Subcutaneous abdominal adipose tissue (tissue), 5 donors: ENCODE measurements around the gene ANKS1B.

ENCODE experiments used
- H3K27ac ChIP-seq: one replicate; pipeline ENCODE4 v1.7.0; 2013; ENCODE audit warnings: low read depth, mild to moderate bottlenecking, inconsistent platforms, low read length, moderate library complexity
- H3K27me3 ChIP-seq, 5 donors: one replicate each; pipeline ENCODE4 v1.7.0; 2013; ENCODE audit warnings: low read length in 5 of 5, inconsistent platforms in 1 of 5; ENCODE audit not compliant: control insufficient read depth in 5 of 5, insufficient read depth in 4 of 5
- H3K36me3 ChIP-seq, 5 donors: one replicate each; pipeline ENCODE4 v1.7.0; 2013; ENCODE audit warnings: low read length in 5 of 5; ENCODE audit not compliant: control insufficient read depth in 5 of 5, insufficient read depth in 5 of 5
- H3K4me1 ChIP-seq, 5 donors: one replicate each; pipeline ENCODE4 v1.7.0; 2013; ENCODE audit warnings: low read length in 5 of 5, mild to moderate bottlenecking in 3 of 5, moderate library complexity in 1 of 5; ENCODE audit not compliant: control insufficient read depth in 5 of 5, insufficient read depth in 5 of 5
- H3K4me3 ChIP-seq, 5 donors: one replicate each; pipeline ENCODE4 v1.7.0; 2013; ENCODE audit warnings: low read length in 5 of 5, low read depth in 1 of 5
- H3K9ac ChIP-seq, 5 donors: one replicate each; pipeline ENCODE4 v1.7.0; 2013; ENCODE audit warnings: low read length in 5 of 5, mild to moderate bottlenecking in 4 of 5, moderate library complexity in 3 of 5
- H3K9me3 ChIP-seq, 5 donors: one replicate each; pipeline ENCODE4 v1.7.0; 2013; ENCODE audit warnings: low read length in 5 of 5; ENCODE audit not compliant: control insufficient read depth in 5 of 5
- donor health status: healthy.
- donor health status: healthy.
- donor health status: healthy.
- donor health status: healthy.
- donor health status: healthy.

ANKS1B gene

DNA sequence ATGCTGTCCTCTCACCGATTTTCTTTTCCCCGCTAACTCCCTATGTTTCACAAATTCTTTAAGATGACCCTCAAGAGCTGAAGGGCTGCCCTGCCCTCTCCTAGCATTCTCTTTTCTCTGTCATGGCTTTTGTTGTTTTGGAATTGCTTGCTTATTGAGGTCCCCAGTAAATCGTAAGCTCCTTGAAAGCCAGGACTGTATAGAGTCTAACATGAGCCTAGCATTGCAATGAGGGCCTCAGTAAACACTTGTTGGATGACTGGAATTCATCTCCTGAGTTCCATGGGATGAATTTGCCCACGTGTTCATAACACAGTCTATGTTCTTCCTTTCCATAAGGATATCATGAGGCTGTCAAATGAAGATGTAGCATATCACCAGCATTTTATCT, 1247.4 kb downstream of the ANKS1B start:
- H3K36me3 ChIP-seq, result peaks cover 3 to 34% (median 14%) of the 10 kb centered on the region in 5 donors
- H3K27ac ChIP-seq, result no peak overlapping the region
- H3K9ac ChIP-seq, result no peak overlapping the region
- H3K4me1 ChIP-seq, result no peaks in the 10 kb centered on the region
- H3K9me3 ChIP-seq, result peaks cover 0 to 7% (median 5%) of the 10 kb centered on the region in 5 donors
- H3K27me3 ChIP-seq, result no peaks in the 10 kb centered on the region
- no peak overlapping the region for H3K4me3 ChIP-seq

DNA sequence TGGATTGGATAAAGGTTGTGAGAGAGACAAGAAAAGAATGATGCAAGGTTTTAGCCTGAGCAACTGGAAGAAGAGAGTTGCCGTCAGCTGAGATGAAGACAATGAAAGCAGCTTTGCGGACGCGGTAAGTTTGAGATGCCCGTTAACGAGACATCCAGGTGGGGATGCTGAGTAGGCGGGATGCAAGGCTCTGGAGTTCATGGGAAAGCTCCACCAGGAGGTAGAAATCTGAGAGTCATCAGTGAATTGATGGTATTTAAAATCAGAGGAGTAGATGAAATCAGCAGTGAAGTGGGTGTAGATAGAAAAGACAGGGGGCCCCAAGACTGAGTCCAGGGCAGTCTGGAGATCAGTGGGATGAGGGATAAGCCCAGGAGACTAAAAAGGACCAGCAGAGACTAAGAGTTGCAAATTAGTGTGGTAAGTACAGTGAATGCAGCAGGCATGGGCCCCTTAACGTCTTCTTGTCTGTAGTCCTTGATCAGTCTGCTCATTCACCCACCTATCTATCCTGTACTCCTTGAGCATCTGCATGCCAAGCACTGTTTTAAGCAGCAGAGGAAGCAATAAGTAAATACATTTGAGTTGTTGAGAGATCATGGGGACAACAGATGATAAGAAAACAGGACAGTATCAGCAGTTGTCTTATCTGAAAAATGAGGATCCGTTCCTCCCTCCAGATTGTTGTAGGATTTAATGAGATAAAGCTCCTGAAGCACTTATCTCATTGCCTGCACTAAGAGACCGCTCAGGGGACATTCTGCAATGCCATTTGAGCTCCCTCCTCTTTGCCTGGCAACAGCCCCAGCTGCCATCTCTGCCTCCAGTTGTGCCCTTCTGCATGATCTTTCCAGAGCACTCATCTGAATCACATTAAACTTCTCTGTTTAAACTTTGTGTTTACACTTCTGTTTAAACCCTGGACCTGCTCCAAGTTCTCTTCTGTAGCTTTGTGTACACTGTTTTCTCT, 1248.1 kb downstream of the ANKS1B start:
- H3K36me3 ChIP-seq, result peaks cover 6 to 39% (median 21%) of the 10 kb centered on the region in 5 donors
- no peaks in the 10 kb centered on the region for H3K4me1 ChIP-seq
- no peaks in the 10 kb centered on the region for H3K27me3 ChIP-seq
- no peak overlapping the region for H3K4me3 ChIP-seq
- H3K27ac ChIP-seq, result no peak overlapping the region
- peaks cover 0 to 7% (median 5%) of the 10 kb centered on the region in 5 donors for H3K9me3 ChIP-seq
- H3K9ac ChIP-seq, result no peak overlapping the region

DNA sequence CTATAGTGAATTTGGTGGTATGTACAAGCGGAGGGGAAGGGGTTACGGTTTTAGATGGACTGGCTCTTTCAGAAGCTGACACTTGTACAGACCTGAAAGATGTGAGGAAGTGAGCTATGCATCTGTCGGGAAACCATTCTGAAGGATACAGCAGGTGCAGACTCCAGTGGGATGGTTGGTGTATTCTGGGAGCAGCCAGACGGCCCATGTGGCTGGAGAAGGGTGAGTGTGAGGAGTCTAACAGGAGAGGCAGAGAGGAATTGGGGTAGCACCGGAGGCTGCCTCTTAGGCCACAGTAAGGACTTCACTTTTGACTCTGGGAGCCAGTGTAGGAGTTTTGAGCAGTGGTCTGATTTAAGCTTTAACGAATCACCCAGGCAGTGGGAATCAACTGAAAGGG, 1248.9 kb downstream of the ANKS1B start:
- Histone ChIP-seq H3K27me3 (no peaks in the 10 kb centered on the region), H3K4me3 (no peak overlapping the region), H3K9me3 (peaks cover 0 to 4% (median 3%) of the 10 kb centered on the region in 5 donors), H3K9ac (no peak overlapping the region), H3K36me3 (peaks cover 11 to 47% (median 29%) of the 10 kb centered on the region in 5 donors), H3K4me1 (no peaks in the 10 kb centered on the region), H3K27ac (no peak overlapping the region)

DNA sequence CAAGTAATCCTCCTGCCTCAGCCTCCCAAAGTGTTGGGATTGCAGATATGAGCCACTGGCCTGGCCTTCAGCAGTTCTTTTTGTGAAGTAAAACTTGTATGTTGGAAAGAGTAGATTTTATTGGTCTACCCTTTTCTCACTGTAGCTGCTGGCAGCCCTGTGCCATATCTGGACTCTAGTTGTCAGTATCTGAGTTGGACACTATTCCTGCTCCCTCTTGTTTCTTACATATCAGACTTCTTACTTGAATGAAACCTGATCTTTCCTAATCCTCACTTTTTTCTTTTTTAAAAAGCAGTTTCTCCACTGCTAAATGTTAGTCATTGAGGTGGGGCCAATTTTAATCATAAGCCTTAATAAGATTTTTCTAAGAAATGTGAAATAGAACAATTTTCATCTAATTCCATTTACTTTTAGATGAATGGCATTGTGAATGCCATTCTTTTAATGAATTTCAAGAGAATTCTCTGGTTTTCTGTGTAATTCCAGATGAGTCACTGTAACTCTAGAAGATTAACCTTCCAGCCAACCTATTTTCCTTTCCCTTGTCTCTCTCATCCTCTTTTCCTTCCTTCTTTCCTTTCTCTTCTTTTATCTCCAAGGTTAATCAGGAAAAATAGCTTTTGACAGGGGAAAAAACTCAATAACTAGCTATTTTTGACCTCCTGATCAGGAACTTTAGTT, 1250.9 kb downstream of the ANKS1B start:
- H3K9ac ChIP-seq, result no peak overlapping the region
- no peaks in the 10 kb centered on the region for H3K9me3 ChIP-seq
- H3K36me3 ChIP-seq, result peaks cover 21 to 58% (median 45%) of the 10 kb centered on the region in 5 donors
- H3K4me1 ChIP-seq, result no peaks in the 10 kb centered on the region
- H3K27ac ChIP-seq, result no peak overlapping the region
- no peaks in the 10 kb centered on the region for H3K27me3 ChIP-seq
- no peak overlapping the region for H3K4me3 ChIP-seq

DNA sequence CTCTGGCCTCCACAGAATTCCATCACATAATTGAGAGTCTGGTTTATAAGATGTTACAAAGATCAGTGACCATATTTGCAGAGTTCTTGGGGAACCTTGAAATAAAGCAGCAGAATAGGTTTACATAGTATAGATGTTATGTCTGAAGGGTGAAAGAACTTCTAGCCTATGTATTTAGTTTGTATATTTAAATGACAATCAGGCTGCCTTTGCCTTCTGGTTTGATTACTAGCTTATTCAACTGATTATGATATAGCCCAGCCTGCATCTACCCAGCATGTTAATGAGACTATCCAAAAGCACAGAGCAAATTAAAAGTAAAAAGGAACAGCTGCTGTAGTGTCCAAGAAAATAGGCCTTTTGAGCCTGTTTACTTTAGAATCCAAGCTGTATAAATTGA, 1254.3 kb downstream of the ANKS1B start:
- Histone ChIP-seq H3K27ac (no peak overlapping the region), H3K4me3 (no peak overlapping the region), H3K9ac (no peak overlapping the region), H3K27me3 (no peaks in the 10 kb centered on the region), H3K9me3 (no peaks in the 10 kb centered on the region), H3K36me3 (peaks cover 31 to 76% (median 59%) of the 10 kb centered on the region in 5 donors), H3K4me1 (no peaks in the 10 kb centered on the region)

DNA sequence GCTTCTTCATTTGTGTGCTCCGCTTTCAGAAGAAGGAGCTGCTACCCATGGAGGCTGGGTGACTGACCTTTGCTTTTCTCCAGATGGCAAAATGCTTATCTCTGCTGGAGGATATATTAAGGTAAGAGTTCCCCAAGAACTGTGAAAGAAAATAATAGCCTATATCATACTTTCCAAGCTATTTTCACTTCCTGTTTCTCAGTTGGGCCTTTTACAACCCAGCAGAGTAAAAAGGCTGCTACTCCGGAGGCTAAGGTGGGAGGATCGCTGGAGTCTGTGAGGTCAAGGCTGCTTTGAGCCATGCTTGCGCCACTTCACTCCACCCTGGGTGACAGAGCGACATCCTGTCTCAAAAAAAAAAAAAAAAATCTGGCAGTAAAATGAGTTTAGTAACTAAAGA, 1257.5 kb downstream of the ANKS1B start:
- Histone ChIP-seq H3K36me3 (peaks cover 51 to 78% (median 68%) of the 10 kb centered on the region in 5 donors), H3K9ac (no peak overlapping the region), H3K4me1 (no peaks in the 10 kb centered on the region)

DNA sequence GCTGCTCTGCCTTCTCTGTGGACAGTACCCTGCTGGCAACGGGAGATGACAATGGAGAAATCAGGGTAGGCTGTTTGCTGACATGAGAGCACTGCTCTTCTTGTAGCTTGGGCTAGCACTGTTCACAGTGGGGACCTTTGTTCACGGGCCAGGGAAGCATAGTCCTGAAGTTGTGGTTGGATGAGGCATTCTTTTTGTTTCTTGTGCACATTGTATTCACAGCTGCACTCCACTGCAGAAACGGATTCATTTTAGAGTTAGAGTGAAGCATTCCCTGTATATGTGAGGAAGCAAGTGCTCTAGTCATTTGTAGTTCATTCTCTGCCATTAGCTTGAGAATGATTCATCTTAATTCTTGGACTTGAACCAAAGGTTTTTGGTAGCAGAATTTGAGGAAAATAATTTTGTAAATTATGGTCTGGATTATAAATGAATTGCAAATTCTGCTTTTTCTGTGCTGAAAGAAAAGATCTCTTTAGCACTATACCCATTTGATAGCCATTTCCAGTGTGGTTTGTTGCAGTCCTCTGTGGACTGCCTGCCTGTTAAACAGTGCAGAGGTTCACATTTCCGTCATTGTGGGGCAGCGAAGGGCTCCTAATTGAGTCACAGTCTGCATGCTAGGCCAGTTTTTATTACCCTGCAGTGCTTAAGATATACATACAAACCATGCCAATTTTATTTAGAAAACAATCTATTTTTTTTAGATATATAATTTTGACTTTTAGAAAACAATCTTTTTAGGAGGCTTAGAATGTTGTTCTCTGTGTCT, 1259.1 kb downstream of the ANKS1B start:
- Histone ChIP-seq H3K9me3 (no peaks in the 10 kb centered on the region), H3K9ac (no peak overlapping the region), H3K27me3 (no peaks in the 10 kb centered on the region), H3K4me3 (no peak overlapping the region), H3K36me3 (peaks cover 39 to 66% (median 57%) of the 10 kb centered on the region in 5 donors), H3K4me1 (no peaks in the 10 kb centered on the region), H3K27ac (no peak overlapping the region)

More for the DNA sequence above, 1257.5 kb downstream of the ANKS1B start:
- H3K9me3 ChIP-seq, result no peaks in the 10 kb centered on the region
- H3K27ac ChIP-seq, result no peak overlapping the region
- H3K4me3 ChIP-seq, result no peak overlapping the region
- no peaks in the 10 kb centered on the region for H3K27me3 ChIP-seq

DNA sequence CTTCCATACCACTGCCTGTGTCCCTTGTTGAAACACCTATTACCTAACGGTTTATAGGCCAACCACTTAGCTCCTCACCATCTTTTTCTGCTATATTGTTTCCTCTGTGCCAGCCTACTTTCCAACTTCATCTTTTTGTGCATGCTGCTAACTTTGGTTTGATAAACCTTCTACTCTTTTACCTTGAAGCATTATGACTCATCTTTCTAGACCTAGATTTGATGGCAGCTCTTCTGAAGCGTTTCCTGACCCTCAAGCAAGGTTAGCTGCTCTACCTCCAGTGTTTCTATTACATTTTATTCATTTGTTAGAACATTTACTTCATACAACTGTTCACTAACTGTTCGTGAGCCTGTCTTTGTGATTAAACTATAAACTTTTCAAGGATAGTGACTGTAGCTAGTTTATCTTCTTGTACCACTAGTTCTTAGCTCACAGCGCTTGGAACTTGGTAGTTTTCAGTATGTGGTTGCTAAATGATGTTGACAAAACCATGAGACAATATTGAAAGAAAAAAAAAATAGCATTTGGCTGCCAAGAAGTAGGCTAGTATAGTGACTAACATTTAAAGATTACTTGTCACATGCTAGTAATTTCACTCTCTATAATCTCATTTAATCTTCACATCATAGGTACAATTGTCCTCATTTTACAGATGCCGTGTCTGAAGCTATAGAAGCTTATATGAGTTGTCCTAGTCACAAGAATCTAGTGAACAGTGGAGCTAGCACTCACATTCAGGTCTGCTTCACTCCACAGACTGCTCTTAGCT, 1260.2 kb downstream of the ANKS1B start:
- peaks cover 33 to 60% (median 52%) of the 10 kb centered on the region in 5 donors for H3K36me3 ChIP-seq
- no peaks in the 10 kb centered on the region for H3K4me1 ChIP-seq
- H3K4me3 ChIP-seq, result no peak overlapping the region
- no peak overlapping the region for H3K9ac ChIP-seq
- H3K9me3 ChIP-seq, result no peaks in the 10 kb centered on the region
- H3K27ac ChIP-seq, result no peak overlapping the region
- H3K27me3 ChIP-seq, result no peaks in the 10 kb centered on the region

DNA sequence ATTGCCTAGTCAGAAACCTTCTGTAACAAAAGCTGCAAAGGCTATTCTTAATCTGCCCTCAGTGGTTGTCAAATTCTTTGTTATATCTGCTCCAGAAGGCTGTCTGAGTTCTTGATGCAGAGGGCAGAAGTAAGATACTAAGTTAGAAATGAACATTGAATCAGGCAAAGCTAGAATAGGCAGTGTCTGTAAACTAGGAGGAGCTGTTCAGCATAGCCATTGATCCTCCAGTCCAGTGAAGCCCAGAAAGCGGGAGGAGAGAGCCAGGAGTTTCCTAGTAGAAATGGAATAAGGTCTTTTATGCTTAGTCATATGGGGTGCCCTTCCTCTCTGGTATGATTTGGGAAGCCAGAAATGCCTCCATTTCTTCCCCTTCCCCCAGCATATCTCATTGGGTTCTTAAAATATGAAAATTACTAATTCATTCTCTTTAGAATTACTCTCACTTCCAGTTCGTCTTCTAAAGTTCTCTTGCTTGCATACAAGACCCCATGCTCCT, 1263.5 kb downstream of the ANKS1B start:
- H3K4me1 ChIP-seq, result no peaks in the 10 kb centered on the region
- peaks cover 26 to 50% (median 41%) of the 10 kb centered on the region in 5 donors for H3K36me3 ChIP-seq
- H3K27ac ChIP-seq, result no peak overlapping the region
- H3K9me3 ChIP-seq, result no peaks in the 10 kb centered on the region
- H3K27me3 ChIP-seq, result no peaks in the 10 kb centered on the region
- H3K9ac ChIP-seq, result no peak overlapping the region
- H3K4me3 ChIP-seq, result no peak overlapping the region
